OCI-LY1 (cell line): ENCODE data around the gene PABPN1L.

Experiments used
- H2AFZ ChIP-seq: fragments of 200-600 bp; sonication (generic), shearing (Covaris generic); 2 replicates; pipeline ENCODE4 v1.6.0; 2014; ENCODE audit warnings: antibody characterized with exemption, mild to moderate bottlenecking, low read length
- H3F3A ChIP-seq: fragments of 200-600 bp; sonication (generic), shearing (Covaris generic); 2 replicates; pipeline ENCODE4 v1.6.0; 2014; ENCODE audit warnings: mild to moderate bottlenecking, antibody characterized with exemption, low read length, moderate library complexity; ENCODE audit not compliant: insufficient read depth
- H3K27ac ChIP-seq: fragments of 200-600 bp; sonication (generic); 2 replicates; pipeline ENCODE4 v1.5.1; 2014; ENCODE audit warnings: low read length, mixed run types, mild to moderate bottlenecking, low read depth; ENCODE audit not compliant: poor library complexity, severe bottlenecking
- H3K27me3 ChIP-seq: fragments of 200-600 bp; sonication (generic); 2 replicates; pipeline ENCODE4 v1.6.0; 2014; ENCODE audit warnings: antibody characterized with exemption, mild to moderate bottlenecking, low read length, moderate library complexity; ENCODE audit not compliant: insufficient read depth
- H3K36me3 ChIP-seq: fragments of 200-600 bp; sonication (generic); 2 replicates; pipeline ENCODE4 v1.6.1; 2014; ENCODE audit warnings: mild to moderate bottlenecking, antibody characterized with exemption, low read length, moderate library complexity, mixed read lengths; ENCODE audit not compliant: insufficient read depth
- H3K4me1 ChIP-seq: fragments of 200-600 bp; sonication (generic); 2 replicates; pipeline ENCODE4 v1.5.1; 2014; ENCODE audit warnings: mild to moderate bottlenecking, low read length, moderate library complexity; ENCODE audit not compliant: insufficient read depth, severe bottlenecking
- H3K4me2 ChIP-seq: fragments of 200-600 bp; sonication (generic), shearing (Covaris generic); 2 replicates; pipeline ENCODE4 v1.6.1; 2014; ENCODE audit warnings: low read length
- H3K4me3 ChIP-seq: fragments of 200-600 bp; sonication (generic); 2 replicates; pipeline ENCODE4 v1.5.1; 2014; ENCODE audit warnings: low read length, low read depth, mild to moderate bottlenecking, mixed read lengths; ENCODE audit not compliant: poor library complexity, severe bottlenecking
- H3K79me2 ChIP-seq: fragments of 200-600 bp; shearing (Covaris generic); 2 replicates; pipeline ENCODE4 v1.6.1; 2016; ENCODE audit warnings: mixed run types, low read length, mixed read lengths; ENCODE audit not compliant: insufficient read depth
- H3K9ac ChIP-seq: fragments of 200-600 bp; sonication (generic), shearing (Covaris generic); 2 replicates; pipeline ENCODE4 v1.6.1; 2014; ENCODE audit warnings: mild to moderate bottlenecking, low read length, mixed read lengths
- H3K9me2 ChIP-seq: fragments of 200-600 bp; sonication (generic), shearing (Covaris generic); 2 replicates; pipeline ENCODE4 v1.6.1; 2014; ENCODE audit warnings: low read depth, mild to moderate bottlenecking, low read length, mixed read lengths
- H3K9me3 ChIP-seq: fragments of 200-600 bp; shearing (Covaris generic); 2 replicates; pipeline ENCODE4 v1.6.1; 2014; ENCODE audit warnings: low read length, mixed read lengths
- H4K20me1 ChIP-seq: fragments of 200-600 bp; sonication (generic), shearing (Covaris generic); 2 replicates; pipeline ENCODE4 v1.6.0; 2016; ENCODE audit warnings: mild to moderate bottlenecking, low read length; ENCODE audit not compliant: insufficient read depth
- EZH2 ChIP-seq: fragments of 200-600 bp; sonication (generic), shearing (Covaris generic); IDR thresholded peaks from 2 replicates; pipeline ENCODE4 v1.8.0; 2017; ENCODE audit warnings: borderline replicate concordance, mixed run types, mild to moderate bottlenecking, antibody characterized with exemption, low read length, moderate library complexity, mixed read lengths
- TF ChIP-seq, protein P1 (sequence below): fragments of 200-600 bp; sonication (generic), shearing (Covaris generic); IDR thresholded peaks from 2 replicates; pipeline ENCODE4 v1.5.1; 2017; ENCODE audit warnings: mild to moderate bottlenecking, antibody characterized with exemption, low read length, moderate library complexity, mixed read lengths

Gene PABPN1L

DNA sequence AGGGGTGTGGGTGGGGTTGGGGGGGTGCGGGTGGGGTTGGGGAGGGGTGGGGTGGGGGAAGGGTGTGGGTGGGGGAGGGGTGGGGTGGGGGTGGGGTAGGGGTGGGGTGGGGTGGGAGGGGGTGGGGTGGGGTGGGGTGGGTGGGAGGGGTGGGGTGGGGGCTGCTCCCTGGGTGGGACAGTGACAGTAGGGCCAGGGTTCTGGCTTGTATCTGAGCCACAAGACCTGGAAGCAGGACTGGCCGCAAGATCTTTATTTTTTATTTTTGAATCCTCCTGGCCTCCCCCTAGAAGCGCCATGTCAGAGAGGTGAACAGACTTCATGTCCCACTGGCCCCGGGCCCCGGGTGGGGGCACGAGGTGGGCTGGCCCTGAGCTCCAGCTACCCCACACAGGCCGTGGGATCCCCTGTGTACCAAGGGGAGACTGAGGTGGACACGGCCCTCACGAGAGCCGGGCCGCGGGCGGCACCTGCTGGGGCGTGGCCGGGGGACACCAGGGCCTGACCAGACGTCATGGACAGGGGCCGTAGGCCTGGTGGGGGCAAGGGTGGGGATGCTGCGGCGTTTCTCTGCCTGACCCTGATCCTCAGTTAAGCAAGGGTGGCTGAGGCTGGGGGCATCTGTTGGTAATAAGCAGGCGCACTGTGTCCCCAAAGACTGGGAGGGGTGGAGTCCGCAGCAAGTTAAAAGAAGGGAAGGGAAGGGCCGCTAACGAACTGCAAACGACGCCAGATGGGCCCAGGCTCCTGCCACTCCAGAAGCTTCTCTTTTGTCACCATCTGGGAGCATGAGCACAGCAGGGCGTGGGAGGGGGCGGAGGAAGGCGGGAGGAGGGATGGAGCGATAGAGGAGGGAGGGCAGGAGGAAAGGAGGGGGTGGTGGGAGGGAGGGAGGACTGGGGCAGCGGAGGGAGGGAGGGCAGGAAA, 22.3 kb upstream of the PABPN1L start:
- TF ChIP-seq EZH2 = no peak
- TF ChIP-seq, protein P1, sequence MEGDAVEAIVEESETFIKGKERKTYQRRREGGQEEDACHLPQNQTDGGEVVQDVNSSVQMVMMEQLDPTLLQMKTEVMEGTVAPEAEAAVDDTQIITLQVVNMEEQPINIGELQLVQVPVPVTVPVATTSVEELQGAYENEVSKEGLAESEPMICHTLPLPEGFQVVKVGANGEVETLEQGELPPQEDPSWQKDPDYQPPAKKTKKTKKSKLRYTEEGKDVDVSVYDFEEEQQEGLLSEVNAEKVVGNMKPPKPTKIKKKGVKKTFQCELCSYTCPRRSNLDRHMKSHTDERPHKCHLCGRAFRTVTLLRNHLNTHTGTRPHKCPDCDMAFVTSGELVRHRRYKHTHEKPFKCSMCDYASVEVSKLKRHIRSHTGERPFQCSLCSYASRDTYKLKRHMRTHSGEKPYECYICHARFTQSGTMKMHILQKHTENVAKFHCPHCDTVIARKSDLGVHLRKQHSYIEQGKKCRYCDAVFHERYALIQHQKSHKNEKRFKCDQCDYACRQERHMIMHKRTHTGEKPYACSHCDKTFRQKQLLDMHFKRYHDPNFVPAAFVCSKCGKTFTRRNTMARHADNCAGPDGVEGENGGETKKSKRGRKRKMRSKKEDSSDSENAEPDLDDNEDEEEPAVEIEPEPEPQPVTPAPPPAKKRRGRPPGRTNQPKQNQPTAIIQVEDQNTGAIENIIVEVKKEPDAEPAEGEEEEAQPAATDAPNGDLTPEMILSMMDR = no peak
- H3K79me2 ChIP-seq = no peaks in the 10 kb centered on the region
- H3K9me2 ChIP-seq = no peaks in the 10 kb centered on the region
- no peak overlapping the region for H3K4me3 ChIP-seq
- H3K27me3 ChIP-seq = no peaks in the 10 kb centered on the region
- no peaks in the 10 kb centered on the region for H3K4me1 ChIP-seq
- no peaks in the 10 kb centered on the region for H3F3A ChIP-seq
- H3K36me3 ChIP-seq = peaks cover 24% of the 10 kb centered on the region
- H3K27ac ChIP-seq = no peak overlapping the region
- no peaks in the 10 kb centered on the region for H4K20me1 ChIP-seq
- no peaks in the 10 kb centered on the region for H3K9me3 ChIP-seq
- no peak overlapping the region for H3K4me2 ChIP-seq
- no peak overlapping the region for H2AFZ ChIP-seq
- H3K9ac ChIP-seq = no peak overlapping the region

DNA sequence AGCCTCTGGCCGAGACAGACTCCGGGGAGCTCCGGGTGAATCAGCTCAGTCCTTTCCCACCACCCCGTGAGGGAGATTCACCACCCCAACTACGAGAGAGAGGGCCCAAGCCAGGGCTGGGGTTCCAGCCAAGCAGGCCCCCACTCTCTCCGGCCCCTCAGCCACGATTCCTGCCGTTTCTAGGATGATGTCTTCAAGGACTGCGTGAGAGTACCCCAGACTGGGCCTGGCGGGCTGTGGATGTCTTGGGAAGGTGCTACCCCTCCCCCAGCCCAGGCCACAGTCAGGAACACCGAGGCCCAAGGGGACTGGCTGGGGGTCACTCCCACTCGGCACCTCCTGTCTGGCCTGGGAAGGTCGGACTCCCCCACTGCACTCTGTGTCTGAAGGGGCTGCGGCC, 21.6 kb upstream of the PABPN1L start:
- H3K27me3 ChIP-seq = no peaks in the 10 kb centered on the region
- TF ChIP-seq, protein P1 = no peak
- no peak for TF ChIP-seq EZH2
- no peaks in the 10 kb centered on the region for H3K79me2 ChIP-seq
- H3K9me2 ChIP-seq = no peaks in the 10 kb centered on the region
- H3K9me3 ChIP-seq = no peaks in the 10 kb centered on the region
- H3K4me2 ChIP-seq = no peak overlapping the region
- no peak overlapping the region for H2AFZ ChIP-seq
- no peak overlapping the region for H3K4me3 ChIP-seq
- no peak overlapping the region for H3K27ac ChIP-seq
- no peaks in the 10 kb centered on the region for H4K20me1 ChIP-seq
- no peaks in the 10 kb centered on the region for H3K4me1 ChIP-seq
- no peaks in the 10 kb centered on the region for H3F3A ChIP-seq
- peaks cover 24% of the 10 kb centered on the region for H3K36me3 ChIP-seq
- no peak overlapping the region for H3K9ac ChIP-seq

DNA sequence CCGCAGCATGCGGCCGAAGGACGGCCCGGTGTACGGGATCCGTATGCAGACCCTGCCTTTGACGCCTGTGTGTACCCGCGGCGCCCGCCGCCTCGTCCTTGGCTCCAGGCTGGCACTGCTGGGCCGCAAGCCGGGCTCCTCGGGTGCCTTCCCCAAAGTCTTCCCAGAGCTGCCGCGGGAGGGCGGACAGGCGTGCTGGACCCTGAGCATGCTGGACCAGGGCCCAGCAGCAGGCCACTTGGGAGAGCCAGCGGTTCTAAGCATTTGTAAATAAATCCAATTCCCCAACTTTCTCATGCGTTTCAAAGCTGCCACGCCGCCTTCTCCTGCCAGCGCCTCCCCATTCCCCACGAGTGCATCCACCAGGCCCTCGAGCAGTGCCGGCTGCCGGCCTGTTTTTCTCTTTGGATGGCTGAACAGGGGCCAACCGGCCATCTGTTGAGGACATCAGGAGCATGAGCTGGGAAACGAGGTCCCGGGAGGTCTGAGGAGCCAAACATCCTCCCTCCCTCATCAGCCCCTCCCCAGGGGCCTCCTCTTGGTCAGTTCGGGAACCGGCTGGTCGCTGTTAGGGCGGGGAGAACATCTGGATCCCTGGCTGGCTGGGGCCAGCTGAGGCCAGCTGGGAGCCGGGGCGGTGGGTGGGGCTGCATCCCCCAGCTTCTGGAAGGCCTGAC, 20.5 kb upstream of the PABPN1L start:
- Histone ChIP-seq H3F3A (no peaks in the 10 kb centered on the region), H3K4me1 (no peaks in the 10 kb centered on the region), H3K9ac (no peak overlapping the region), H3K9me3 (no peaks in the 10 kb centered on the region), H4K20me1 (no peaks in the 10 kb centered on the region), H3K36me3 (peaks cover 24% of the 10 kb centered on the region), H3K27ac (no peak overlapping the region), H3K27me3 (no peaks in the 10 kb centered on the region), H2AFZ (no peak overlapping the region), H3K4me2 (no peak overlapping the region), H3K79me2 (no peaks in the 10 kb centered on the region), H3K4me3 (no peak overlapping the region), H3K9me2 (no peaks in the 10 kb centered on the region)
- TF ChIP-seq, protein P1 = no peak
- TF ChIP-seq EZH2 = no peak
